Mucosa of descending colon (tissue), 3 donors: ENCODE measurements around the gene PHF21A. TPM values are rescaled to one million over a fixed set of nuclear protein-coding genes. Genes with fewer than 3 reads are reported as not detected.
A peak's percentile ranks its signal among the peaks of the same experiment; 100 is the strongest.
"Not testable (repeated sequence)": the region's sequence is repeated elsewhere in the genome, so short reads cannot be mapped to it uniquely, and the experiment has no call there.

Source experiments
- ATAC-seq: fragments of 200-7000 bp; cut with Tn5 transposase; one replicate; pipeline ENCODE4 v1.9.1; 2020; ENCODE audit warnings: mild to moderate bottlenecking, moderate library complexity
- DNase-seq, 3 donors: peaks; one replicate each; pipeline ENCODE4 v3.0.0-alpha.2; 2020
- H3K36me3 ChIP-seq: fragments of 200-600 bp; one replicate; pipeline ENCODE4 v1.8.0; 2021; ENCODE audit warnings: low read depth, mild to moderate bottlenecking
- H3K4me1 ChIP-seq: fragments of 200-600 bp; one replicate; pipeline ENCODE4 v1.8.0; 2021; ENCODE audit warnings: low read depth, mild to moderate bottlenecking
- H3K4me3 ChIP-seq: fragments of 200-600 bp; one replicate; pipeline ENCODE4 v1.8.0; 2021; ENCODE audit warnings: mild to moderate bottlenecking
- H3K9me3 ChIP-seq: fragments of 200-600 bp; one replicate; pipeline ENCODE4 v1.8.0; 2021; ENCODE audit warnings: mild to moderate bottlenecking
- intact Hi-C, 2 donors: fragments of 100-400 bp; cut with DNase I in 1 of 2; cut with micrococcal nuclease in 1 of 2; formaldehyde crosslinking; loops; one replicate each; pipeline versions ENCODE4 v1.11.0 to v1.11.1; 2022; cut with DNase I, micrococcal nuclease
- total RNA-seq, 3 donors: library from RNA; stranded (reverse); fragmentation: NEBNext Ultra II Directional in 2 of 3; extraction: Animal tissue kit (Norgen Biotek cat#: 25700) in 2 of 3; gene quantifications; one replicate each; pipeline versions ENCODE4 v1.2.1 to v1.2.4, GENCODE V29; 2021 to 2023
- TF ChIP-seq, protein P1 (sequence below): fragments of 200-600 bp; IDR thresholded peaks from one replicate; pipeline ENCODE4 v1.8.0; 2022; ENCODE audit warnings: antibody characterized with exemption, mild to moderate bottlenecking
- donor health status: DM: no; HTN: no; CAD: no; lungs with moderate emphysema.
- donor health status: DM: no; HTN: no; CAD: no.
- donor health status: DM: no; HTN: yes; CAD: no.

PHF21A gene
- total RNA-seq, 3 donors from 2014 or later, result 20.3 to 78.1 (median 23.3) TPM

DNA sequence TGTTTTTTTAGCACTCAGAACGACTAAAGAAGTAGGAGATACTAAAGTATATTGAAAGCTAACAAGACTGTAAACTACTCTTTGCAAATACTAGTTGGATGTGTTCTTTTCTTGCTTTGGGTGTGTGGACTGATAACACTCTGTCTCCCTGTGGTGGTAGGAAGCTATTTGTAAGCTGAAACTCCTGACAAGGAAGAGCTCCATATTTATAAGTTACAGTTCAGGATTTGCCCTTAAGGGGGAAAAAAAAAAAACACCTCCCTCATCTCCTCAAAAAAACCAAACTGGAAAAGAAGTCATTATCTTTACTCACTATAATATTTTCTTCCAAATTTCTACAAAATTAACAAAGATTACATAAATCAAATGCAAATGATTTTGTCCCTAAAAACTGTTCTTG, 103.9 kb downstream of the PHF21A start:
- no peaks in the 10 kb centered on the region for H3K9me3 ChIP-seq
- H3K4me3 ChIP-seq, result no peak overlapping the region
- DNase-seq, result no peak
- TF ChIP-seq, protein P1, sequence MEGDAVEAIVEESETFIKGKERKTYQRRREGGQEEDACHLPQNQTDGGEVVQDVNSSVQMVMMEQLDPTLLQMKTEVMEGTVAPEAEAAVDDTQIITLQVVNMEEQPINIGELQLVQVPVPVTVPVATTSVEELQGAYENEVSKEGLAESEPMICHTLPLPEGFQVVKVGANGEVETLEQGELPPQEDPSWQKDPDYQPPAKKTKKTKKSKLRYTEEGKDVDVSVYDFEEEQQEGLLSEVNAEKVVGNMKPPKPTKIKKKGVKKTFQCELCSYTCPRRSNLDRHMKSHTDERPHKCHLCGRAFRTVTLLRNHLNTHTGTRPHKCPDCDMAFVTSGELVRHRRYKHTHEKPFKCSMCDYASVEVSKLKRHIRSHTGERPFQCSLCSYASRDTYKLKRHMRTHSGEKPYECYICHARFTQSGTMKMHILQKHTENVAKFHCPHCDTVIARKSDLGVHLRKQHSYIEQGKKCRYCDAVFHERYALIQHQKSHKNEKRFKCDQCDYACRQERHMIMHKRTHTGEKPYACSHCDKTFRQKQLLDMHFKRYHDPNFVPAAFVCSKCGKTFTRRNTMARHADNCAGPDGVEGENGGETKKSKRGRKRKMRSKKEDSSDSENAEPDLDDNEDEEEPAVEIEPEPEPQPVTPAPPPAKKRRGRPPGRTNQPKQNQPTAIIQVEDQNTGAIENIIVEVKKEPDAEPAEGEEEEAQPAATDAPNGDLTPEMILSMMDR, result no peak
- intact Hi-C loops, result no loop called here
- no peaks in the 10 kb centered on the region for H3K4me1 ChIP-seq
- peak; percentile 45 for ATAC-seq
- H3K36me3 ChIP-seq, result no peaks in the 10 kb centered on the region

DNA sequence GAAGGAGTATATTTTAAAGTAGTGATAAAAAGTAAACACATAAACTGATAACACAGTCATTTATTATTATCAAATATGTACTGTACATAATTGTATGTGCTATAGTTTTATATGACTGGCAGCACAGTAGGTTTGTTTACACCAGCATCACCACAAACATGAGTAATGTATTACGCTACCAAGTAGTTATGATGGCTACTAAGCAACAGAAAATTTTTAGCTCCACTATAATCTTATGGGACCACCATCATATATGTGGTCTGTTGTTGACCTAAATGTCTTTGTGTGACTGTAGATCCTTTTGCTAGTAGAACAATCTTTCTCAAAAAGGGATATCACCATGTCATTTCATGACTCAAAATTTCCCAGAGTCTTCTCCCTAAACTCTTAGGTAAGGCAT, 105.3 kb downstream of the PHF21A start:
- Histone ChIP-seq H3K9me3 (no peaks in the 10 kb centered on the region), H3K36me3 (no peaks in the 10 kb centered on the region), H3K4me3 (no peak overlapping the region), H3K4me1 (no peaks in the 10 kb centered on the region)
- DNase-seq, result no peak
- TF ChIP-seq, protein P1, result no peak
- intact Hi-C loops, result no loop called here
- no peak for ATAC-seq

DNA sequence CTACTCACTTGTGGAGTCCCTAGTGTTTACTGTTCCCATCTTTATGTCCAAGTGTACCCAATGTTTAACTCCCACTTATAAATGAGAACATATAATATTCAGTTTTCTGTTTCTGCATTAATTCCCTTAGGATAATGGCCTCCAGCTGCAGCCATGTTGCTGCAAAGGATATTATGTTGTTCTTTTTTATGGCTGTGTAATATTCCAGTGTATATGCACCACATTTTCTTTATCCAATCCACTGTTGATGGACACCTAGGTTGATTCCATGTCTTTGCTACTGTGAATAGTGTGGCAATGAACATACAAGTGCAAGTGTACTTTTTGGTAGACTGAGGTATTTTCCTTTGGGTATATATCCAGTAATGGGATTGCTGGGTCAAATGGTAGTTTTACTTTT, 107.1 kb downstream of the PHF21A start:
- H3K4me1 ChIP-seq, DNase-seq, H3K36me3 ChIP-seq, ATAC-seq, H3K4me3 ChIP-seq, H3K9me3 ChIP-seq, intact Hi-C loops: not testable (repeated sequence)

DNA sequence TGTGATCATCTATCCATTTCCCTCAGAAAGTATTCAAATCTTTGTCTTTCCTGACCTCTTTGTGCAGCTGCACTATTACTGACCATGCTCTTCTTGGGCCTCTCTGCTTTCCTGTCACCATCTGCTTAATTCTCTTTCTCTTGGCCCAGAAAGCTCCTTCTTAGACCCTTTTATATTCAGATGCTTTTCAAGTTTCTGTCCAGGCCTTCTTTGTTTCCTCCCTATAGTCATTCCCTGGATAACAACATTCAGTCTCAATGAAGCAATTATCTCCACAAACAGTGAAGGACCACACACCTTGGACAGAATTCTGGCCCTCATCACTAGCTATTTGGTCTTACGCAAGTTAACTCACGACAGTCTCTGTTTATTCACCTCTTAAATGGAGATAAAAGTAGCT, 109.1 kb downstream of the PHF21A start:
- no peak for DNase-seq
- intact Hi-C loops, result no loop called here
- Histone ChIP-seq H3K9me3 (no peaks in the 10 kb centered on the region), H3K4me1 (no peaks in the 10 kb centered on the region), H3K4me3 (no peak overlapping the region), H3K36me3 (no peaks in the 10 kb centered on the region)
- no peak for ATAC-seq
- TF ChIP-seq, protein P1, result no peak

DNA sequence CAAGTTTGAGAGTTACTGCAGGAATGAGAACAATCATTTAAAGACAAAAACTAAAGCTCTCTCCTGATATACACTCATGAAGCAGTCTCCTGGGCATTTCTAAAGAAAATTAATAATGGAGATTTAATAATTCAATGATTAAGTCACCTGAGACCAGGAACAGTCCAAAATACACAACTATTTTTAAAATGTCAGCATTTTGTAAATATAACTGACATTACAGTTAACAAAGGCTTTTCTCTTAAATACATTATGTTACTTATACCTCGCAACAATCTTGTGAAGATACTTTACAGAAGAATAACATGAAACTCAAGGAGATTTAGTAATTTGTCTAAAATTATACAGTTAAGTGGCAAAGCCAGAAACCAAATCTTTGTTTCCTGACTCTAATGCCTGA, 111.2 kb downstream of the PHF21A start:
- H3K36me3 ChIP-seq, result no peaks in the 10 kb centered on the region
- H3K4me1 ChIP-seq, result no peaks in the 10 kb centered on the region
- DNase-seq, result no peak
- intact Hi-C loops, result no loop called here
- no peak for ATAC-seq
- no peaks in the 10 kb centered on the region for H3K9me3 ChIP-seq
- TF ChIP-seq, protein P1, result no peak
- no peak overlapping the region for H3K4me3 ChIP-seq

DNA sequence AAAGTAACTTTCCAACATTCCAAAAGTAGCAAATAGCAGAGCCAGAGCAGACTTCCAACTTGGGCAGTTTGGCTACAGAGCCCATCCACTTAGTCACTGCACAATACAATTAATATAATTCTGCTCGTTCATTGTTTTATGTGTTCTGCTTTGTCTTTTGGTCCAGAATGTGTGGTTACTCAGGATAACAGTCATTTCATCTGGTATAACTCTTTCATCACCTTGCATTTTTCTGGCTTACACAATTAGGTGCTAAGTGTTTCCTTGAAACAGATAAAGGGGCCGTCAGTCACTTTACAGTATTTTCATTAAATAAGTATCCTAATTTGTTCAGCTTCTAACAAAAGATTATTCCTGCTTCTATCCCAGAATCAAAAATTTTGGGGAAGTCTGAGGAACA, 111.6 kb downstream of the PHF21A start:
- no peak overlapping the region for H3K4me3 ChIP-seq
- ATAC-seq, result no peak
- intact Hi-C loops, result loop anchor here (5.0 to 10.0 kb wide), 2 partner anchors 42 to 165 kb away; partner anchors contain the start of gene CRY2 (in 1 of the 2)
- no peaks in the 10 kb centered on the region for H3K4me1 ChIP-seq
- DNase-seq, result no peak
- no peaks in the 10 kb centered on the region for H3K9me3 ChIP-seq
- TF ChIP-seq, protein P1, result no peak
- H3K36me3 ChIP-seq, result no peaks in the 10 kb centered on the region
